GM23338 (cell line): Measurements from ENCODE around the gene FGGY. TPM values are rescaled to one million over a fixed set of nuclear protein-coding genes. Genes with fewer than 3 reads are reported as not detected.
A peak's percentile ranks its signal among the peaks of the same experiment; 100 is the strongest.

Experiments
- ATAC-seq: fragments of 200-7000 bp; cut with Tn5 transposase; 3 replicates; pipeline ENCODE4 v1.9.1; 2020
- DNase-seq: peaks from one replicate; pipeline ENCODE4 v3.0.0-alpha.2; 2015; ENCODE audit warnings: low spot score
- H2AFZ ChIP-seq: fragments of 200-600 bp; sonication (generic); 2 replicates; pipeline ENCODE4 v1.8.0; 2016; ENCODE audit warnings: antibody characterized with exemption, mild to moderate bottlenecking, moderate library complexity
- H3F3A ChIP-seq: fragments of 200-600 bp; sonication (generic); replicated peaks from 2 replicates; pipeline ENCODE4 v1.8.0; 2017; ENCODE audit warnings: antibody characterized with exemption, mixed run types, low read depth
- H3K27ac ChIP-seq: fragments of 200-600 bp; sonication (generic); 2 replicates; pipeline ENCODE4 v1.6.1; 2016; ENCODE audit warnings: low read depth
- H3K27me3 ChIP-seq: fragments of 200-600 bp; sonication (generic); 2 replicates; pipeline ENCODE4 v1.8.0; 2016; ENCODE audit warnings: mild to moderate bottlenecking, mixed run types, moderate library complexity; ENCODE audit not compliant: insufficient read depth
- H3K36me3 ChIP-seq: fragments of 200-600 bp; sonication (generic); 2 replicates; pipeline ENCODE4 v1.8.0; 2016; ENCODE audit warnings: mild to moderate bottlenecking; ENCODE audit not compliant: insufficient read depth
- H3K4me1 ChIP-seq: fragments of 200-600 bp; sonication (generic); 2 replicates; pipeline ENCODE4 v1.8.0; 2016; ENCODE audit warnings: mild to moderate bottlenecking, moderate library complexity; ENCODE audit not compliant: insufficient read depth
- H3K4me2 ChIP-seq: fragments of 200-600 bp; sonication (generic); 2 replicates; pipeline ENCODE4 v1.7.1; 2017; ENCODE audit warnings: mixed run types
- H3K4me3 ChIP-seq: fragments of 200-600 bp; sonication (generic); 2 replicates; pipeline ENCODE4 v1.6.1; 2016; ENCODE audit warnings: mixed run types
- H3K79me2 ChIP-seq: fragments of 200-600 bp; sonication (generic); replicated peaks from 2 replicates; pipeline ENCODE4 v1.8.0; 2017; ENCODE audit warnings: mild to moderate bottlenecking; ENCODE audit not compliant: insufficient read depth
- H3K9me2 ChIP-seq: fragments of 200-600 bp; sonication (generic); 2 replicates; pipeline ENCODE4 v1.8.0; 2017; ENCODE audit not compliant: insufficient read depth
- H4K20me1 ChIP-seq: fragments of 200-600 bp; sonication (generic); replicated peaks from 2 replicates; pipeline ENCODE4 v1.8.0; 2017; ENCODE audit warnings: mild to moderate bottlenecking; ENCODE audit not compliant: insufficient read depth
- H3K27ac Mint-ChIP-seq: 2 replicates; pipeline ENCODE4 v1.8.0; 2020; ENCODE audit warnings: inconsistent platforms, mild to moderate bottlenecking, moderate library complexity, mixed read lengths
- H3K27me3 Mint-ChIP-seq: 3 replicates; pipeline ENCODE4 v1.8.0; 2022; ENCODE audit warnings: low read depth, mild to moderate bottlenecking, moderate library complexity, mixed read lengths, inconsistent platforms; ENCODE audit not compliant: insufficient read depth, poor library complexity
- H3K36me3 Mint-ChIP-seq: 3 replicates; pipeline ENCODE4 v1.8.0; 2021; ENCODE audit warnings: low read depth, mild to moderate bottlenecking, inconsistent platforms, moderate library complexity, mixed read lengths
- H3K4me1 Mint-ChIP-seq: 3 replicates; pipeline ENCODE4 v1.8.0; 2020; ENCODE audit warnings: mild to moderate bottlenecking, inconsistent platforms, mixed read lengths
- H3K4me3 Mint-ChIP-seq: 3 replicates; pipeline ENCODE4 v1.8.0; 2021; ENCODE audit warnings: moderate library complexity, mild to moderate bottlenecking, inconsistent platforms, mixed read lengths
- H3K9me3 Mint-ChIP-seq: 3 replicates; pipeline ENCODE4 v1.8.0; 2020; ENCODE audit warnings: moderate library complexity, mild to moderate bottlenecking, inconsistent platforms, mixed read lengths
- CREB1 ChIP-seq: fragments of 250-450 bp; sonication (Bioruptor Pico); IDR thresholded peaks from 2 replicates; pipeline ENCODE4 v1.5.0; 2020; ENCODE audit warnings: low read depth, mild to moderate bottlenecking, moderate library complexity
- EZH2 ChIP-seq: fragments of 200-600 bp; sonication (generic); IDR thresholded peaks from one replicate; pipeline ENCODE4 v1.8.0; 2017; ENCODE audit warnings: antibody characterized with exemption, mild to moderate bottlenecking, low read depth; ENCODE audit not compliant: unreplicated experiment
- EZH2phosphoT487 ChIP-seq: fragments of 200-600 bp; sonication (generic); IDR thresholded peaks from one replicate; pipeline ENCODE4 v1.8.1; 2018; ENCODE audit warnings: antibody characterized with exemption; ENCODE audit not compliant: unreplicated experiment
- NANOG ChIP-seq: IDR thresholded peaks from 2 replicates; pipeline ENCODE4 v1.6.1; 2016; ENCODE audit warnings: antibody characterized with exemption, borderline replicate concordance
- ZNF331 ChIP-seq: fragments of 250-450 bp; sonication (Bioruptor Pico); IDR thresholded peaks from 2 replicates; pipeline ENCODE4 v1.5.0; 2020; ENCODE audit warnings: low read depth, mild to moderate bottlenecking, moderate library complexity
- polyA plus RNA-seq: library from polyadenylated mRNA; unstranded; fragments of >200 nt; fragmentation: Nextera tagmentation; extraction: Ambion mirVana; gene quantifications from 2 replicates; pipeline ENCODE4 v1.2.1, GENCODE V29; 2016
- total RNA-seq: library from RNA; depleted of rRNA; stranded (reverse); fragments of >200 nt; shearing (Covaris generic); gene quantifications from 2 replicates; pipeline ENCODE4 v1.2.3, GENCODE V29; 2014
- TF ChIP-seq, protein P1 (sequence below): IDR thresholded peaks from 2 replicates; pipeline ENCODE4 v1.6.1; 2016; ENCODE audit warnings: antibody characterized with exemption
- TF ChIP-seq, protein P2 (sequence below), 2 experiments: fragments of 200-600 bp in 1 of 2; sonication (generic) in 1 of 2; conservative IDR thresholded peaks; 2 replicates each; pipeline versions ENCODE4 v1.5.1 to v1.6.1; 2016 to 2017; ENCODE audit warnings: antibody characterized with exemption in 2 of 2, low read depth in 2 of 2, mild to moderate bottlenecking in 2 of 2, moderate library complexity in 1 of 2
- TF ChIP-seq, protein P3 (sequence below): IDR thresholded peaks from one replicate; pipeline ENCODE4 v1.6.1; 2018; ENCODE audit warnings: antibody characterized with exemption; ENCODE audit not compliant: unreplicated experiment

The FGGY gene
- total and polyA plus RNA-seq, 2 experiments from 2014 or later, result 10.9 to 21.4 TPM

- Mint-ChIP-seq H3K27ac (no peak overlapping the region), H3K9me3 (peaks cover 9% of the 10 kb centered on the region), H3K27me3 (peaks cover 2% of the 10 kb centered on the region), H3K4me3 (no peak overlapping the region), H3K4me1 (peaks cover 15% of the 10 kb centered on the region), H3K36me3 (peaks cover 14% of the 10 kb centered on the region)
- Histone ChIP-seq H3F3A (no peaks in the 10 kb centered on the region), H3K36me3 (no peaks in the 10 kb centered on the region), H3K79me2 (no peaks in the 10 kb centered on the region), H3K4me3 (no peak overlapping the region), H2AFZ (no peak overlapping the region), H3K27me3 (no peaks in the 10 kb centered on the region), H4K20me1 (no peaks in the 10 kb centered on the region), H3K4me2 (peak overlapping the region; percentile 16; the same call in 1 of the 2 replicates), H3K27ac (no peak overlapping the region), H3K9me2 (no peaks in the 10 kb centered on the region; the same call in 1 of the 2 replicates), H3K4me1 (peaks cover 12% of the 10 kb centered on the region)
- no peak for ATAC-seq
- TF ChIP-seq, protein P1, sequence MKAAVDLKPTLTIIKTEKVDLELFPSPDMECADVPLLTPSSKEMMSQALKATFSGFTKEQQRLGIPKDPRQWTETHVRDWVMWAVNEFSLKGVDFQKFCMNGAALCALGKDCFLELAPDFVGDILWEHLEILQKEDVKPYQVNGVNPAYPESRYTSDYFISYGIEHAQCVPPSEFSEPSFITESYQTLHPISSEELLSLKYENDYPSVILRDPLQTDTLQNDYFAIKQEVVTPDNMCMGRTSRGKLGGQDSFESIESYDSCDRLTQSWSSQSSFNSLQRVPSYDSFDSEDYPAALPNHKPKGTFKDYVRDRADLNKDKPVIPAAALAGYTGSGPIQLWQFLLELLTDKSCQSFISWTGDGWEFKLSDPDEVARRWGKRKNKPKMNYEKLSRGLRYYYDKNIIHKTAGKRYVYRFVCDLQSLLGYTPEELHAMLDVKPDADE, result no peak
- TF ChIP-seq, protein P2, sequence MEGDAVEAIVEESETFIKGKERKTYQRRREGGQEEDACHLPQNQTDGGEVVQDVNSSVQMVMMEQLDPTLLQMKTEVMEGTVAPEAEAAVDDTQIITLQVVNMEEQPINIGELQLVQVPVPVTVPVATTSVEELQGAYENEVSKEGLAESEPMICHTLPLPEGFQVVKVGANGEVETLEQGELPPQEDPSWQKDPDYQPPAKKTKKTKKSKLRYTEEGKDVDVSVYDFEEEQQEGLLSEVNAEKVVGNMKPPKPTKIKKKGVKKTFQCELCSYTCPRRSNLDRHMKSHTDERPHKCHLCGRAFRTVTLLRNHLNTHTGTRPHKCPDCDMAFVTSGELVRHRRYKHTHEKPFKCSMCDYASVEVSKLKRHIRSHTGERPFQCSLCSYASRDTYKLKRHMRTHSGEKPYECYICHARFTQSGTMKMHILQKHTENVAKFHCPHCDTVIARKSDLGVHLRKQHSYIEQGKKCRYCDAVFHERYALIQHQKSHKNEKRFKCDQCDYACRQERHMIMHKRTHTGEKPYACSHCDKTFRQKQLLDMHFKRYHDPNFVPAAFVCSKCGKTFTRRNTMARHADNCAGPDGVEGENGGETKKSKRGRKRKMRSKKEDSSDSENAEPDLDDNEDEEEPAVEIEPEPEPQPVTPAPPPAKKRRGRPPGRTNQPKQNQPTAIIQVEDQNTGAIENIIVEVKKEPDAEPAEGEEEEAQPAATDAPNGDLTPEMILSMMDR (conservative IDR thresholded peaks at IDR 0.05; ENCODE audit: low read depth in 2 of 2), result no peak
- TF ChIP-seq, protein P3, sequence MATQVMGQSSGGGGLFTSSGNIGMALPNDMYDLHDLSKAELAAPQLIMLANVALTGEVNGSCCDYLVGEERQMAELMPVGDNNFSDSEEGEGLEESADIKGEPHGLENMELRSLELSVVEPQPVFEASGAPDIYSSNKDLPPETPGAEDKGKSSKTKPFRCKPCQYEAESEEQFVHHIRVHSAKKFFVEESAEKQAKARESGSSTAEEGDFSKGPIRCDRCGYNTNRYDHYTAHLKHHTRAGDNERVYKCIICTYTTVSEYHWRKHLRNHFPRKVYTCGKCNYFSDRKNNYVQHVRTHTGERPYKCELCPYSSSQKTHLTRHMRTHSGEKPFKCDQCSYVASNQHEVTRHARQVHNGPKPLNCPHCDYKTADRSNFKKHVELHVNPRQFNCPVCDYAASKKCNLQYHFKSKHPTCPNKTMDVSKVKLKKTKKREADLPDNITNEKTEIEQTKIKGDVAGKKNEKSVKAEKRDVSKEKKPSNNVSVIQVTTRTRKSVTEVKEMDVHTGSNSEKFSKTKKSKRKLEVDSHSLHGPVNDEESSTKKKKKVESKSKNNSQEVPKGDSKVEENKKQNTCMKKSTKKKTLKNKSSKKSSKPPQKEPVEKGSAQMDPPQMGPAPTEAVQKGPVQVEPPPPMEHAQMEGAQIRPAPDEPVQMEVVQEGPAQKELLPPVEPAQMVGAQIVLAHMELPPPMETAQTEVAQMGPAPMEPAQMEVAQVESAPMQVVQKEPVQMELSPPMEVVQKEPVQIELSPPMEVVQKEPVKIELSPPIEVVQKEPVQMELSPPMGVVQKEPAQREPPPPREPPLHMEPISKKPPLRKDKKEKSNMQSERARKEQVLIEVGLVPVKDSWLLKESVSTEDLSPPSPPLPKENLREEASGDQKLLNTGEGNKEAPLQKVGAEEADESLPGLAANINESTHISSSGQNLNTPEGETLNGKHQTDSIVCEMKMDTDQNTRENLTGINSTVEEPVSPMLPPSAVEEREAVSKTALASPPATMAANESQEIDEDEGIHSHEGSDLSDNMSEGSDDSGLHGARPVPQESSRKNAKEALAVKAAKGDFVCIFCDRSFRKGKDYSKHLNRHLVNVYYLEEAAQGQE, result no peak
- TF ChIP-seq NANOG, result no peak
- TF ChIP-seq CREB1 (CRISPR knock-in tag), result no peak
- TF ChIP-seq EZH2, result no peak
- TF ChIP-seq EZH2phosphoT487, result no peak
- TF ChIP-seq ZNF331 (CRISPR knock-in tag), result no peak
- no peak for DNase-seq
These were observed 434.7 kb downstream of the FGGY start for GRCh38 chr1:59731591-59731990.
